HG02885 (cell line): Measurements from ENCODE around the gene HES1.
"Not testable (repeated sequence)": the region's sequence is repeated elsewhere in the genome, so short reads cannot be mapped to it uniquely, and the experiment has no call there.

ENCODE experiments used
- ATAC-seq: cut with Tn5 transposase; IDR thresholded peaks from one replicate; pipeline ENCODE4 v1.9.1; 2021; ENCODE audit warnings: mild to moderate bottlenecking; ENCODE audit not compliant: unreplicated experiment, poor library complexity

HES1 gene

GRCh38 chr3:194139814-194140391 lies 4.0 kb downstream of the HES1 start:
- no peak for ATAC-seq

- no peak for ATAC-seq
These were observed 4.8 kb downstream of the HES1 start for GRCh38 chr3:194140520-194141414.

DNA sequence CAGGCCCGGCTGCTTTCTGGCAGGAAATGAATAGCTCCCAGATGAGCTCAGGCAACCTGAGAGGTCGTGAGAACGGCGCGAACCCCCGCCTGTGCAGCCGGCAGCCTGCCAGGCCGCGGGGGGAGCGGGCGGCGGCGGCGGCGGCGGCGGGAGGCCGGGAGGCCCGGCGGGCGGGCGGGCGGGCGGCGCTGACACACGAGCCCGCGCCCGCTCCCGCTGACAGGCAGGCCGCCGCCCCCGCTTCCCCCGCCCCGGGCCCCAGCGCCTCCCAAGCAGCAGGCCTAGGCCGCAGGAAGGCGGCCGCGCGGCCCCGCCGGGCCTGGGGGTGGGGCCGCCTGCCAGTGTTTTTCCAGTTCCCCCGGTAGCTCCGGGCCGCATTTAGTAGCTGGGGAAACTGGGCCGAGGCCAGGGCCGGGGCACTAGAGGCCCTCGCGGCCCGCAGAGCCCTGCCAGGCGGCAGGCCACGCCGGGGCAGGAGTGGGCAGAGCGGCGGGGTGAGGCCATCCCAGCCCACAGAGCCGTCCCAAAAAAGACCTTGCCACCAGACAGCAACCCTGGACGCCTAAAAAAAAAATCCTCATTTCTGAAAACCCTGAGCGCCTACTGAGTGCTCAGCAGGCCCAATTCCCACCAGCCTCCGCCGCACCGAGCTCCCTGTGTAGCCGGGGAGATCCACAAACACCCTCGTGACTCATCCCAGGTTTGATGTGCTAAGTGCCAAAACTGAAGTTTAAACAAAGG lies 5.6 kb downstream of the HES1 start:
- ATAC-seq = peak; percentile 50

- ATAC-seq = no peak
These were observed 6.4 kb downstream of the HES1 start for GRCh38 chr3:194142156-194142910.

GRCh38 chr3:194145702-194146101 lies 9.8 kb downstream of the HES1 start:
- no peak for ATAC-seq

DNA sequence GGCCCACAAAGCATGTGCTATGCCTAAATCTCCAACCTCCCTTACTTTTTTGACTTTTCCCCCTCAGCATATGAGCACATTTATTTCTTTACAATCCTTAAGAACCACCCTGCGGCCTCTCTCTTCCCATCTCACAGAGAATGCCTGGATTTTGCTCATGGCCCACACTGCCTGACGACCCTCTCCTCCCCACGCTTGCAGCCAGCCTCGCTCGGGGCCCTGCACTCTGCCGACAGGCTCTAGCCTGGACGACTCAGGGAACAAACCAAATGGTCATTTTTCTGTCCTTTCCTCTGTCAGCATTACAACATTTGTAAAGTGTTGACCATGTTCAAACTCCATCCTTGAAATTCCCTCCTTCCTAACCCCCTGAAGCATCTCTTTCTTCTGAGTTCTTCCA lies 11.7 kb downstream of the HES1 start:
- no peak for ATAC-seq

DNA sequence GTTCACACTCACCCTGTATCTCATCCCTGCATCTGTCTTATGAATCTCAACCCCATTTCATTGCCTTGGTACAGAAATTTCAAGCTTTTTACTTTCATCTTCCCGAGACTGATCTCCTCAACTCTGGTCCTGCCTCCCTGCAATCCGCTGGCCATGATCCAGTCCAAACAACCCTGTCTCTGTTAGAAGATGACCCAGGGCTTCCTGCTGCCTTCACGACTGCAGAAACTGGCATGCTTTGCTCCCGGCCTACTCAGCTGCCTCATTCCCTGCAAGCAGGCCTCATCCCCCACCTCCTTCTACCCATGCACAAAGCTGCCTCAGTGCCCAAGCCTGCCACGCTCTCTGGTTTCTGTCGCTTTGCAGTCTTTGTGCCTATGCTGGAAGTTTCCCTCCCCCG lies 12.4 kb downstream of the HES1 start:
- ATAC-seq = no peak

- no peak for ATAC-seq
These were observed 14.4 kb downstream of the HES1 start for GRCh38 chr3:194150252-194150934.

GRCh38 chr3:194150935-194151302 lies 15.0 kb downstream of the HES1 start:
- not testable (repeated sequence) for ATAC-seq

- ATAC-seq = no peak
These were observed 18.4 kb downstream of the HES1 start for GRCh38 chr3:194154346-194154745.

DNA sequence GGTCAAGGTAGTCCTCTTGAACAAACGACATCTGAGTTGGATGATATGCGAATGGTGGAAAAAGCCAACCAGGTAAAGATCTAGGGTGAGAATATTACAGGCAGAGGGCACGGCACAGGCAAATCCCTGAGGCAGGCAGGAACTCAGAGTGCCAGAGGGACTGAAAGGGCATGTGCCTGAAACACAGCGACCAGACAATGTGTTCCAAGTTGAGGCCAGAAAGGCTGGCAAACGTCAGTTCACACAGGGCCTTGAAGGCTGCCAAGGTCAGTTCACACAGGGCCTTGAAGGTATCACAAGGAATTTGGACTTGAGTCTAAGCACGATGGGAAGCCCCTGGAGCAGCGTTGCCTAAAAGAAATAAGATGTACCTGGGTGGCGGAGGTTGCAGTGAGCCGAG lies 20.1 kb downstream of the HES1 start:
- no peak for ATAC-seq

DNA sequence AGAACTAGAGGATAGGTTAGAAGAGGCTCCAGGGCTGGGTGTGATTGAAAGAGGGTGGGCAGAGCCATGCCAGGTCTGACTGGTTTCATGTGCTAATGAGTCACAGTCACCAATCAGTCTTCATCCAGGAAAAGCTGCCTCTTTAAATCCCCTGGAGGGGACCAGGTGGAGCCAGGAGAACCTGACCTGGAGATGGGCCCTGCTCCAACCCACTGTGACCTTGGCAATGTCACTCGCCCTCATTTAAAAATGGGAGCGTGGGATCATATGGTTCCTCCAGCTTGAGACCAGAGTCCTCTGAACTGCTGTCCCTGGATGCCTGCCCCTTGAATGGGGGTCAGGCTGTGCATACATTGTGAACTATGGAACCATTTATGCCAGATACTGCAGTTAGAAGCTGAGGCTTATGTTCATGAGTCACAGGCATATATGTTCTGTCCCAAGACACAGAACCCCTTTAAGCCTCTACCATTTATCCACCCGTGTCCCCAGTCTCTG lies 23.0 kb downstream of the HES1 start:
- ATAC-seq = no peak

GRCh38 chr3:194160158-194160557 lies 24.2 kb downstream of the HES1 start:
- ATAC-seq = no peak

- ATAC-seq = no peak
These were observed 25.4 kb downstream of the HES1 start for GRCh38 chr3:194161131-194162045.

DNA sequence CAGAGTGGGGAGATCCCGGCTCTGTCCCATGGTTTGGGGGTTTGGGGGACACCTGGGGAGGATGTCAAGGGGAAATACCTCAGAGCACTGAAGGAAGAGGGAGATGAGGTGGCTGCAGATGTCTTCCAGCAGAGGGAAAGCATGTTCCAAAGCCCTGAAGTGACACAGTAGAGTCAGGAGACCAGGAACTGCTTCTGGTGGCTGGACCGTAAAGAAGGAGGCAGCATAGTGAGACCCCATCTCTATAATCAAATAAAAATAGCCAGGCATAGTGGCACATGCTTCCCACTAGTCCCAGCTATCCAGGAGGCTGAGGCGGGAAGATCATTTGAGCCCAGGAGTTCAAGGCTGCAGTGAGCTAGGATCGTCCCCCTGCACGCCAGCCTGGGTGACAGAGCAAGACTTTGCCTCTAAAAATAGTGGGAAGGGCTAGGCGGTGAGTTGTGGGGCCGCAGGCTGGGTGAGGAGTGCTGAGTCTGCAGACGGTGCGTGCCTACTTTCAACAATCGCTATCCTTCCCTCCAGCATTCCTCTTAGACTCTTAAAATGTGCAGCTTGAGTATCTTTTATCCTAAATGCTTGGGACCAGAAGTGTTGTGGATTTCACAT lies 26.2 kb downstream of the HES1 start:
- ATAC-seq = no peak

GRCh38 chr3:194162817-194163584 lies 27.1 kb downstream of the HES1 start:
- ATAC-seq = no peak

DNA sequence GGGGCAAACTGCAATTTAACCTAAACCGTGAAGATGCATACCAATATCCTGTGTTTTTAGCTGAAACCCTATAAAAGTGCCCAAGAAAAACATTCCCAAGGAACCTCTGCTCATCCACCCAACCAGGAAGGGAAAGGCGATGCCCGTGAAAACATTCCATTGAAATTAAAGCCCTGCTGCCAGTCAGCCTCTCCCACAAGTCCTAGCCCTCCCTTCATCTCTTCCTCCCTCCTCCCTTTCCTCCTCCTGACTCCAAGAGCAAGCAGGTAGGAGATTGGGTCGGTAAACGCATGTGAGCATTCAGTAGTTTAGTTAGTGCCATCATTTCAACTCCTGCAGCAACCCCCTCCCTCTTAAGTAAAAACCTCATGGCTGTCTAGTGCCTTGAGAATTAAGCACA lies 27.7 kb downstream of the HES1 start:
- ATAC-seq = no peak

- ATAC-seq = no peak
These were observed 28.9 kb downstream of the HES1 start for GRCh38 chr3:194164861-194165260.
